ENCODE data around the gene UNC5C.
A peak's percentile ranks its signal among the peaks of the same experiment; 100 is the strongest.
"Not testable (repeated sequence)": the region's sequence is repeated elsewhere in the genome, so short reads cannot be mapped to it uniquely, and the experiment has no call there.

The UNC5C gene

GRCh38 chr4:95161781-95162469 lies 386.8 kb downstream of the UNC5C start:
- no peak for DNase-seq

- no peak for DNase-seq
Measured at GRCh38 chr4:95159384-95159783, 389.4 kb downstream of the UNC5C start.

GRCh38 chr4:95158626-95159025 lies 390.1 kb downstream of the UNC5C start:
- no peak for DNase-seq

GRCh38 chr4:95158045-95158444 lies 390.7 kb downstream of the UNC5C start:
- DNase-seq, result no peak

- DNase-seq, result no peak
Measured at GRCh38 chr4:95157596-95157995, 391.2 kb downstream of the UNC5C start.

GRCh38 chr4:95156452-95156765 lies 392.4 kb downstream of the UNC5C start:
- DNase-seq, result no peak

- peak in 1 of 2 donors; percentile 48 for DNase-seq
Measured at GRCh38 chr4:95155759-95156451, 392.9 kb downstream of the UNC5C start.

- no peak for DNase-seq
Measured at GRCh38 chr4:95153182-95153581, 395.6 kb downstream of the UNC5C start.

GRCh38 chr4:95151255-95151654 lies 397.5 kb downstream of the UNC5C start:
- no peak for DNase-seq

GRCh38 chr4:95142932-95143331 lies 405.8 kb downstream of the UNC5C start:
- DNase-seq, result no peak

- DNase-seq, result no peak
Measured at GRCh38 chr4:95141361-95141760, 407.4 kb downstream of the UNC5C start.

GRCh38 chr4:95139424-95139823 lies 409.3 kb downstream of the UNC5C start:
- DNase-seq, result not testable (repeated sequence)

GRCh38 chr4:95134016-95134415 lies 414.8 kb downstream of the UNC5C start:
- DNase-seq, result not testable (repeated sequence)

- DNase-seq, result peak in 1 of 2 donors; percentile 42
Measured at GRCh38 chr4:95129821-95130311, 418.9 kb downstream of the UNC5C start.

- DNase-seq, result no peak
Measured at GRCh38 chr4:95129031-95129430, 419.7 kb downstream of the UNC5C start.

GRCh38 chr4:95124906-95125504 lies 423.8 kb downstream of the UNC5C start:
- DNase-seq, result peak in 1 of 2 donors; percentile 66

GRCh38 chr4:95122001-95122400 lies 426.8 kb downstream of the UNC5C start:
- DNase-seq, result no peak

- no peak for DNase-seq
Measured at GRCh38 chr4:95120456-95120855, 428.3 kb downstream of the UNC5C start.

GRCh38 chr4:95118497-95118896 lies 430.3 kb downstream of the UNC5C start:
- no peak for DNase-seq

- DNase-seq, result no peak
Measured at GRCh38 chr4:95114521-95114920, 434.3 kb downstream of the UNC5C start.

Measured in hippocampal formation (tissue), 2 donors.